ENCODE measurements around the gene DNAJA3. TPM values are rescaled to one million over a fixed set of nuclear protein-coding genes. Genes with fewer than 3 reads are reported as not detected.

The DNAJA3 gene
- total and polyA plus RNA-seq, 7 donors, result 68.0 to 110 (median 81.9) TPM

DNA sequence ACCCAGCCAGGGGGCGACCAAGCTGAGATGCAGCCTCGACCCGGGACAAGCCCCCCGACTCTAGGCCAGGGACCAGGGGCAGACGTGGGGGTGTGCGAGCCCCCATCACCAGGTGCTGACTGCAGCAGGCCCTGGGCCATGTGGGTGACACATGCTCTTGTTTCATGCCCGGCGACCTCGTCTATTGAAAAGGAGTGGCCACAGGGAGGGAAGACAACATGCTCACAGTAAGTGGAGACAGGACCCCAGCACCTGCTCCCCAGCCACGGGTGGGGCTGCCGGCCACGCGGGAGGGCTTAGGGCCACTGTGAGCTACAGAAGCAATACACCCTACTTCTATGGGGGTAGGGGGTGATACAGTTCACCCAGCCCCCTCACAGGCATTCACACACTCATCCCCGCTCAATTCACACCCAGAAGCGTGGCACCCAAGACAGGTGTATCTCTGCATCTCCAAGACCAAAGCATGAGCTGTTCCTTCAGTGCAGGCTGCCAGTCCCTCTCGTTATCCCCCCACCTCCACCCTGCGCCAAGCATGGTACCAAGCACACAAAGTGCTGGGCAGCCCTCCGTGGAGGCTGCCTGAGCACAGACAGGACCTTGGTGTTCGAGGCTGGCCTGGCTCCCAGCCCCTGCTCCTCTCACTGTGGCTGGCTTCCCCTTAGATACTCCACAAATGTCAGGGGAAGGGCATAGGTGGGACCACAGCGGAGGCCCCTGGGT, 40.4 kb upstream of the DNAJA3 start:
- Histone ChIP-seq H3K27me3 (ENCODE audit: insufficient read depth in 3 of 3, low read length in 2 of 3) (no peaks in the 10 kb centered on the region), H3K27ac (peak overlapping the region; percentile 30), H3K9me3 (no peaks in the 10 kb centered on the region), H3K36me3 (ENCODE audit: insufficient read depth in 1 of 2, low read depth in 1 of 2) (no peaks in the 10 kb centered on the region), H3K4me3 (no peak overlapping the region), H3K4me1 (peaks cover 13% of the 10 kb centered on the region)
- DNase-seq (no peak), ATAC-seq (no peak)
- WGBS, 3 donors, result 78 to 91% (median 83%) methylated on average over 20 of the region's 20 CpGs
- intact Hi-C loops (cut with DNase I), result no loop called here
- TF ChIP-seq, protein P1, sequence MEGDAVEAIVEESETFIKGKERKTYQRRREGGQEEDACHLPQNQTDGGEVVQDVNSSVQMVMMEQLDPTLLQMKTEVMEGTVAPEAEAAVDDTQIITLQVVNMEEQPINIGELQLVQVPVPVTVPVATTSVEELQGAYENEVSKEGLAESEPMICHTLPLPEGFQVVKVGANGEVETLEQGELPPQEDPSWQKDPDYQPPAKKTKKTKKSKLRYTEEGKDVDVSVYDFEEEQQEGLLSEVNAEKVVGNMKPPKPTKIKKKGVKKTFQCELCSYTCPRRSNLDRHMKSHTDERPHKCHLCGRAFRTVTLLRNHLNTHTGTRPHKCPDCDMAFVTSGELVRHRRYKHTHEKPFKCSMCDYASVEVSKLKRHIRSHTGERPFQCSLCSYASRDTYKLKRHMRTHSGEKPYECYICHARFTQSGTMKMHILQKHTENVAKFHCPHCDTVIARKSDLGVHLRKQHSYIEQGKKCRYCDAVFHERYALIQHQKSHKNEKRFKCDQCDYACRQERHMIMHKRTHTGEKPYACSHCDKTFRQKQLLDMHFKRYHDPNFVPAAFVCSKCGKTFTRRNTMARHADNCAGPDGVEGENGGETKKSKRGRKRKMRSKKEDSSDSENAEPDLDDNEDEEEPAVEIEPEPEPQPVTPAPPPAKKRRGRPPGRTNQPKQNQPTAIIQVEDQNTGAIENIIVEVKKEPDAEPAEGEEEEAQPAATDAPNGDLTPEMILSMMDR (IDR thresholded peaks at IDR 0.05), result no peak

DNA sequence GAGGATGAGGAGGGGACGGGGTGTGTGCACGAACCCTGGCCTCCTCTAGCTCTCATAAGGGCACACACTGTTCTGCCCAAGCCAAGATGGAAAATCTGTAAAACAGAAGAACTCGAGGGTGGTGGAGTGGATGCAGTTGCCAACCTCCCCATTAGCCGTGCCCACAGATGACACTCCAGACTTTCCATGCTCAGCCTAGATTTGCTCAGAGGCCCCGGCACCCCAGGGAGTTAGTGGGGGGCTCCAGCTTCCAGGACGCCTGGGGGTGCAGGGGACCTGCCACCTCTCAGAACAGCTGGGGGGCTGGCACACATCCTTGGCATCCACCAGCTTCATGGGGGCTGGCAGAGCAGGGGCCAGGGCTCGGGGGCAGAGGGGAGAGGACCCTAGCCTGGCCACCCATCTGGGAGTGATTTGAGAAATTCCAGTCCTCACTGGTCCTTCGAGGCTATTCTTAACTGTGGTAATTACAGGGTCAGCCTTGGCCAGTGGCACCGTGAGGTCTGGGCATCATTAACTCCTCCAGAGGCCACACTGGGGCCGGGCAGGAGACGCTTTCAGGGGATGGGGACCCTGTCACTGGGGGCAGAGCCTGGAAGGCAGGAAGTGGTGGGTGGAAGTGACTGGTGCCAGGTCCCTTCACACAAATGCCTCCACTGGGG, 39.7 kb upstream of the DNAJA3 start:
- H3K27ac ChIP-seq, result peak overlapping the region; percentile 30
- no peak for DNase-seq

DNA sequence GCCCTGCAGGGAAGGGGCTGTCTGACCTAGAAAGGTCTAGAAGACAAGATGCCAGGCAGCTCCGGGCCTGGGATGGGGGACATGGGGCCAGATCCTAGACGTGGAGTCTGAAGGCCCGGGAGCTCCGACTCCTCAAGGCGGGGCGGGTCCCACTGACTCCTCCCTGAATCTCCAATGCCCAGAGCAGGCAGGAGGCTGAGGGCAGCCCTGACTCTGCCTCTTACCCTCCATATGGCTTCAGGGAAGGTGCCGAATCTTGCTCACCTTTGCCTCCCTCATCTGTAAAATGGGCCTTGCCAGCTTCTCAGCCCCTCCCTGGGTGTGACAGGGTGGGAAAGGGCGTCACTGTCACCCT, 39.2 kb upstream of the DNAJA3 start:
- peak overlapping the region; percentile 36 for H3K27ac ChIP-seq
- no peaks in the 10 kb centered on the region for H3K36me3 ChIP-seq (ENCODE audit: insufficient read depth in 1 of 2, low read depth in 1 of 2)
- peaks cover 9% of the 10 kb centered on the region for H3K4me1 ChIP-seq
- 76 to 89% (median 84%) methylated on average over 6 to 8 of the region's 8 CpGs for WGBS, 3 donors
- intact Hi-C loops (cut with DNase I), result no loop called here
- no peak overlapping the region for H3K4me3 ChIP-seq
- no peaks in the 10 kb centered on the region for H3K9me3 ChIP-seq
- TF ChIP-seq, protein P1 (IDR thresholded peaks at IDR 0.05), result no peak
- ATAC-seq, result no peak
- H3K27me3 ChIP-seq (ENCODE audit: insufficient read depth in 3 of 3, low read length in 2 of 3), result no peaks in the 10 kb centered on the region
- no peak for DNase-seq

More for the DNA sequence above, 39.7 kb upstream of the DNAJA3 start:
- Histone ChIP-seq H3K9me3 (no peaks in the 10 kb centered on the region), H3K4me3 (no peak overlapping the region), H3K4me1 (peaks cover 10% of the 10 kb centered on the region), H3K36me3 (ENCODE audit: insufficient read depth in 1 of 2, low read depth in 1 of 2) (no peaks in the 10 kb centered on the region), H3K27me3 (ENCODE audit: insufficient read depth in 3 of 3, low read length in 2 of 3) (no peaks in the 10 kb centered on the region)
- WGBS, 3 donors, result 79 to 87% (median 79%) methylated on average over 11 of the region's 11 CpGs
- no peak for ATAC-seq
- intact Hi-C loops (cut with DNase I), result no loop called here
- TF ChIP-seq, protein P1 (IDR thresholded peaks at IDR 0.05), result no peak

DNA sequence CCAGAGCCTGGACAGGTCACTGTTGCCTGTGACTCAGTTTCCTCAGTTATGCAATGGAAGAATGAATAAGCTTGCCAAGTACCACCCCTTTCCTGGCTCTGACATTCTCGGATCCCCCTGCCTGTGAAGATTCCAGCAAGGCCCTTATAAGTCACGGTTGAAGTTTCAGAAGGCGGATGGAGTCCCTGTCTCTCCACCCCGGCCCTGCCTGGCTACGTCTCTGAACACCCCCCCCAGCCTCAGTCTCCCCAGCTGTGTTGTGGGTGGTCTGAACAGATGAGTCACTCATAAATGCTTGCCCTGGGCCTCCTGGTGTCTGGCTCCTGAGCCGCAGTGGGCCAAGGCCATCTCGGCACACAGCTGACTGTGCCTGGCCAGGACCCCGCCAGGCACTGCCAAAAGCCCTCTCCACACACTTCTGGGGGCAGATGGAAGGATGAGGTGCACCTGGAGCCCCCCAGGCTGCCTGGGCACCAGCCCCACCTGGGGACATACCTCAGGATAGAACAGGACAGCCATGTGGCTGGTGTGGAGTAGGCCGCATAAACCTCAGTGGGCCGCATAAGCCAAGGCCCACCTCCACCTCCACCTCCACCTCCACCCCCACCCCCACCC, 38.6 kb upstream of the DNAJA3 start:
- DNase-seq, result no peak
- TF ChIP-seq, protein P1 (IDR thresholded peaks at IDR 0.05), result no peak
- no peak overlapping the region for H3K4me3 ChIP-seq
- intact Hi-C loops (cut with DNase I), result no loop called here
- peaks cover 3% of the 10 kb centered on the region for H3K4me1 ChIP-seq
- WGBS, 3 donors, result 78 to 89% (median 82%) methylated on average over 10 of the region's 10 CpGs
- H3K27me3 ChIP-seq (ENCODE audit: insufficient read depth in 3 of 3, low read length in 2 of 3), result no peaks in the 10 kb centered on the region
- no peaks in the 10 kb centered on the region for H3K9me3 ChIP-seq
- peak overlapping the region; percentile 36 for H3K27ac ChIP-seq
- ATAC-seq, result no peak
- H3K36me3 ChIP-seq (ENCODE audit: insufficient read depth in 1 of 2, low read depth in 1 of 2), result no peaks in the 10 kb centered on the region

Data from psoas muscle (tissue), 8 donors.